AML-193 (cell line): ENCODE data around the gene ICOSLG.
"Not testable (repeated sequence)": the region's sequence is repeated elsewhere in the genome, so short reads cannot be mapped to it uniquely, and the experiment has no call there.

Experiments
- DNase-seq, 2 experiments: peaks; one replicate each; lab custom pipeline; 2025; lab: John Stamatoyannopoulos, UW

ICOSLG gene

GRCh38 chr21:44223334-44223733, 17.4 kb downstream of the ICOSLG start:
- not testable (repeated sequence) for DNase-seq

DNA sequence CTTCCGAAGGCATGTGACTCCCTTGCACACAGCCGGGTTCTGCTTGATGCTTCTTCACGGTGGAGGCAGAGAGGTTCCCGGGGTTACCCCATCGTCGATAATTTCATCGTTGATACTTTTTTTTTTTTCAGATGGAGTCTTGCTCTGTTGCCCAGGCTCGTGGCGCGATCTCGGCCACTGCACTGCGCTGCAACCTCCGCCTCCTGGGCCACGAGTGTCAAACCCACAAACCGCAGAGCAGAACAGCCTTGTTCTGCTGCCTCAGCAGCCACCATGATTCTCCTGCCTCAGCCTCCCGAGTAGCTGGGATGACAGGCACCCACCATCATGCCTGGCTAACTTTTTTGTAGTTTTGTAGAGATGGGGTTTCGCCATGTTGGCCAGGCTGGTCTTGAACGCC, 20.1 kb downstream of the ICOSLG start:
- DNase-seq = not testable (repeated sequence)

- DNase-seq = not testable (repeated sequence)
Measured at GRCh38 chr21:44218461-44218860, 22.3 kb downstream of the ICOSLG start.

- DNase-seq = not testable (repeated sequence)
Measured at GRCh38 chr21:44211978-44212377, 28.8 kb downstream of the ICOSLG start.

GRCh38 chr21:44211574-44211973, 29.2 kb downstream of the ICOSLG start:
- DNase-seq = not testable (repeated sequence)

- DNase-seq = not testable (repeated sequence)
Measured at GRCh38 chr21:44207860-44208646, 32.7 kb downstream of the ICOSLG start.

DNA sequence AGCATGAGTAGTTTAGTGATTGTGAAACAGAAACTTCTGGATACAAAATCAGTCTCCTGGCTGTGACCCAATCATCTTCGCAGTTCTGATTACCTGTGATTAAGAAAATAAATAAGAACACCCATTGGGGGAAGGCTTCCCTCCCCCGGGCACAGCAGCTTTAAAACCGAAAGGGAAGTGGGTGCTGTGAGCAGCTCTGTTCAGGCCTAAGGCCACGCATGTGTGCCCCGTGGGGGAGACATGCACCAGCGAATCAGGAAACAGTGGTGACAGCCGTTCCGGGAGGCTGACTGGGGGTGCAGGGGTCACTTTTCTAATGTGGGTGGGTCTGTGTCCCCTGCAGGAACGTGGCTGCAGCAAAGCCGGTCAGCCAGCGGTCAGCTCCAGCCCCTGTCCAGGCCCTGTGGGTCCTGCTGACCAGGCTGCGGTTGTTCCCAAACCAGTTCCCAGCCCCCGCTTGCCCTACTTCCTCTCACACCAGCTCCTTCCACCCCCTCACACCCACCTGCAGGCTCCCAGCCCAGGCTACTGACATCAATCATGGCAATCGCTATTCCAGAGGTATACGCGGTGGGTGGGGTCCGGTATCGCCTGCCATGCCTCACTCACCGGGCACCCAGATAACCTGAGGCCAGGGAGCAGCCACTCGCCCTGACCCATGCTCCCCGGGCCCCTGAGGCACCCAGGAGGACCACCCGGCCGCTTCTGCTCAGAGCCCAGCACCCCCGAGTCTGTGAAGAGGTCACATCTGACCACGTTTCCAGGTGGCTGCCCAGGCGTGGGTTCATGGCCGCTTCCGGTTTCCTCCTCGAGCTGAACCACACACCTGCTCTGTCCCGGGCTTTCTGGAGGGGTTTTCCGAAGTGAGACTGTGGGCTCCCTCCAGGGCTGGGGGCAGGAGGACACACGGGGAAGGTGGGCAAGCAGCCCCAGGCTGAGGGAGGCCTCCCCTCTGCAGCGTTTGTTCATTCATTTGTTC, 33.8 kb downstream of the ICOSLG start:
- DNase-seq = not testable (repeated sequence)

- DNase-seq = not testable (repeated sequence)
Measured at GRCh38 chr21:44206187-44206586, 34.6 kb downstream of the ICOSLG start.

DNA sequence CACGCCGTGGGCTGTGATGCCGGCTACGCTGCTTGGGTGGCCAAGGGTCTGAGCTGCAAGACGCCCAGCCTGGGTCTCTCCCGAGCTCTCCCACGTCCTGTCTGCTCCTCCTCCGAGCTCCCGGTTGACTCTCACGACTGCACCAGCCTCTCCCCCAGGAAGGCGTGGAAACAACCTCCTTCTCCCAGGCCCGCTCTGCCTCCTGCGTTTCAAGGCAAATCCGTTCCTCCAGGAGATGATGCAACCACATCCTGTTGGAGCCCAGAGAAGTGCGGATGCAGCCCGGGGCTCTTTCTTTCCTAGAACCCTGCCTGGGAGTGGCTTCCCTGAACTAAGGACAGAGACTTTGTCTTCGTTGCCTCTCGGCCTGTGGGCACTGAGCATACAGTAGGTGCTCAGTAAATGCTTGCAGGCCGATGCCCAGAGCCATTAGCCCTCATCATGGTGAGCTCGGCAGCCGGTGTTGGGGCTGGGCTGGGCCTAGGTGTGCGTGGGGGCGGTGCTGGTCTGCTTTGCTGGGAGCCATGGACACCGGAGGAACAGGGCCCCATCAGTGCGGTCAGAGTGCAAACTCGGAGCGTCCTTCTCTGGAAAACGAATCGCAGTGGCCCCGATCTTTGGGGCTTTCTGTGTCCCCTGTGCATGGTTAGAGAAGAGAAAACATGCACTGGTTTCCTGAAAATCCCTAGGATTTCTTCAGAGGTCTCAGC, 38.0 kb downstream of the ICOSLG start:
- DNase-seq = not testable (repeated sequence)

DNA sequence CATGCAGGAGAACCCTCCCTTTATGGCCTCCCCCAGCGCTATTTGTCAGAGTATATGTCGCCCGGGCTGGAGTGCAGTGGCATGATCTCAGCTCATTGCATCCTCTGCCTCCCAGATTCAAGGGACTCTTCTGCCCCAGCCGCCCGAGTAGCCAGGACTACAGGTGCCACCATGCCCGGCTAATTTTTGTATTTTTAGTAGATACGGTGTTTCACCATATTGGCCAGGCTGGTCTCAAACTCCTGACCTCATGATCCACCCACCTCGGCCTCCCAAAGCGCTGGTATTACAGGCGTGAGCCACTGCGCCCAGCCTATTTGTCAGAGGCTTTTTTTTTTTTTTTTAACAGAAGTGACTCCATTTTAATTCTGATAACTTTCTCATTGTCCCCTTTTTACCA, 40.7 kb downstream of the ICOSLG start:
- DNase-seq = not testable (repeated sequence)

DNA sequence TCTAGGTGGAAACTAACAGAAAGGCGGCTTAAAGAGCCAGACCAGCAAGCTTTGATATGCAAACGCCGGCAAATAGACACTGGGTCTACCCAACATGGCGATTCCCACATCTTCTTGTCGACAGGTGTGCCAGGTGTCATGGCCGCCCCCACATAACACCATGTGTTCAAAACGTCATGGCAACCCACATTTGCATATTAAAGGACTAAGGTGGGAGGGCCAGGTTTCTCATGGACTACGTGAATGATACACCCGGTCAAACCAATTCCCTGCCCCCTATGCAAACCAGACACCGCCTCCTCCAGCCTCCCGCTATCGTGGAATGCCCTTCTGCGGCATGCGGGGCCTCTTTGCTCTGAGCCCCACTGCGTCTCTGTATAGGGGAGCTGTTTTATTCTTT, 41.3 kb downstream of the ICOSLG start:
- no peak for DNase-seq

- DNase-seq = not testable (repeated sequence)
Measured at GRCh38 chr21:44197156-44197516, 43.6 kb downstream of the ICOSLG start.

DNA sequence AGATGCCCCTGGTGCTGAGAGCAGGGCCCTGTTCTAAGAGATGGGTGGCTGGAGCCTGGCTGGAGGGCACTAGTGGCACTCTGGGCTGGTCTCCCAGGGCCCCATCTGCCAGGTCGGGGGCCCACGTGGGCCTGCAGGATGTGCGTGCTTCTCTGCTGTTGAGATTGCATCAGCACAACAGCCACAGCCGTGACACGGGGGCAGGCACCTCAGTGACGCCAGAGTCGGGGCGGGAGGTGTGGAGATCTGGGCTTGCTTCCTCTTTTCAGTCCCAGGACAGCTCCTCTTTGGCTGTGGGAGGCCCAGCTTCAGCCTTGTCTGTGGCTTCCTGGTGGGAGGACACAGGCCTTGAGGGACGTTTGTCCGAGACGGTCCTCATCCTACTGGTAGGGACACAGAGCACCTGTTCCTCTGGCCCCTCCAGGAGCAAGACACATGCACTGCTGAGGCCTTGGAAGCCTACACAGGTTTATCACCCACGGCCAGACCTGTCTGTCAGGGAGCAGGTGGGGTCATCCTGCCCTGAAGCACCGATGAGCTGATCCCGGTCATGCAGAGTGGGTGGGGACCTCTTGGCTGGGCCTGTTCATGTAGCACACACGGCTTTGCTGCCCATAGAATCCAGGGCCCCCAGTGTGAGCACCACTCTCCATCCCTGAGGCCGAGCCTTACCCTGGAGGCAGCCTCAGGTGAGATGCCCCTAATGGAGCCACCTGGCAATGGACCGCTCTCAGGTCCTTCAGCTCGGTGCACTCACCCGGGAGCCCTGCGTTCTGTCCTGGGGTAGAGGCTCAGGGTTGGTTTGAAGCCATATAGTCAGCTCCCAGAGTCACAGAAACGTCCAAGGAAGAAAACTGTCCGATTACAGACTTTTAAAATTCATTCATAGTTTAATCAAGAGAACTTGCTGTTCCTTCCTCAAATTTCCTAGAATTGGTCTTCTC, 44.3 kb downstream of the ICOSLG start:
- DNase-seq = not testable (repeated sequence)

DNA sequence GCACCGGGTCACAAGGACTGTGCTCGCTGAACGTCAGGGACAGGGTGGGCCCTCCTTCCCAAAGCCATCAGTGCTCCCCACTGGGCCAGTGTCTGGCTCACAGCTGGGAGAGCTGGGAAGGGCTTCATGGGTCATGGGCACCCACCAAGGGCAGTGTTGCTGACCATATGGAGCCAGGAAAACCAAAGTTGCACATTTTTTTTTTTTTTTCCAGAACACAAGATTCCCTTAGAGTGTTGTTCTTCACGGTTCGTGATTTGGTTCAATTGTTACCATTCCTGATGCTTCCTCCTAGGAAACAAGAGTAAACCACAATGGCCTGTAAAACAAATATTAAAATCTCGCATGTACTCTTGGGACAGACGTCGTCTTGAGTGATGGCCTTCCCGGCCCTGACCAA, 45.9 kb downstream of the ICOSLG start:
- DNase-seq = not testable (repeated sequence)

- DNase-seq = not testable (repeated sequence)
Measured at GRCh38 chr21:44194451-44194850, 46.3 kb downstream of the ICOSLG start.

DNA sequence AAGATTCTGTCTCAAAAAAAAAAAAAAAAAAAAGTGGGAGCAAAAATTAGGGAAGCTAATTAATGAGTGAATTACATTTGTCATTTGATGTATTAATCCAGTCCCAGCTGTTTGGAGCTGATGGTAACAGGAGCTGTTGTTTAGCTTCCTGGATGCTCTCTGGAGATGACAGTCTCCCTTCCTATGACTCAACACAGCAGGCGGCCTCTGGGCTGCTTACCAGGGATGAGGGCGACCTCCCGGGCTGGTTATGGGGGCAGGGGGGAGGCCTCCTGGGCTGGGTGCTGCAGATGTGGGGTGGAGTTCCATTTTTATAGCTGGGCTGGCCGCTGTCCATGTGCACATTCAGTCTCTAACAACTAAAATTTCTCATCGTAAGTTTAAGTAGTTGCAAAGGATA, 47.6 kb downstream of the ICOSLG start:
- DNase-seq = not testable (repeated sequence)

DNA sequence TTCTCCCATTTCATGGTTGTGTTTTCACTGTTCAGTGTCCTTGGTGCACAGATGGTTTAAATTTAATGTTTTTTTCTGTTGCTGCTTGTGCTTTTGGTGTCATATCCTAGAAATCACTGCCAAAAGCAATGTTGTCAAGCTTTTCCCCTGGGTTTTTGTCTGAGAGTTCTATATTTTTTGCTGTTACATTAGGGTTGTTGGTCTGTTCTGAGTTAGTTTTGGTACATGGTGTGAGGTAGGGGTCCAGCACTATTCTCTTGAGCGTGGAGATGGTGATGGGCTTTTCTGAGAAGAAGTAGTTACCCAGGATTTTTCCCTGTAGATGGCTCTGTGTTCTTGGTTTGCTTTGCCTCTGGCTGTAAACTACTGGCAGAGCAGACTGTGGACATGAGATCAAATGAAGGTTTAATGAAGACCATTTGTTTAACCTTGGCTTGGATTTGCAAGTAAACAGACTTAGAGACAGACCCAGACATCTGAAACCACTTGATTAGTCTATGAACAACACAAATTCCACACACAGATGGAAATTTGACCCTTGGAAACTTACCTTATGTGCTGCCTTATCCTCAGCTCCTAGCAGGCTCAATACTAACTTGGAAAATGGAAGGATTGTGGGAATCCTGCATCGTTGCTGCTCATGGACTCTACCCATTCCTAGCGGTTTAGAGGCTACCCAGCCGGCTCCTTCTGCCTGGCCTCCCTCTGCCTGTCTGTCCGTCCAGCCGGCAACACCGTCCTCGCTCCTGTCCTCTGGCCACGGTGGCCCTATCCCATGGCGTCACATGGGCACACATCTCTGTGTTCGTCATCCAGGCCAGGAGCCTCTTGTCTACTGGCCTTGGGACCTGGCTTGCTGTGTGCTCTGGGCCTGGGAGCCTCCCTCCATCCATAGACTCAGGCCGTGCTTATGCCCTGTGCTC, 50.1 kb downstream of the ICOSLG start:
- DNase-seq = not testable (repeated sequence)

DNA sequence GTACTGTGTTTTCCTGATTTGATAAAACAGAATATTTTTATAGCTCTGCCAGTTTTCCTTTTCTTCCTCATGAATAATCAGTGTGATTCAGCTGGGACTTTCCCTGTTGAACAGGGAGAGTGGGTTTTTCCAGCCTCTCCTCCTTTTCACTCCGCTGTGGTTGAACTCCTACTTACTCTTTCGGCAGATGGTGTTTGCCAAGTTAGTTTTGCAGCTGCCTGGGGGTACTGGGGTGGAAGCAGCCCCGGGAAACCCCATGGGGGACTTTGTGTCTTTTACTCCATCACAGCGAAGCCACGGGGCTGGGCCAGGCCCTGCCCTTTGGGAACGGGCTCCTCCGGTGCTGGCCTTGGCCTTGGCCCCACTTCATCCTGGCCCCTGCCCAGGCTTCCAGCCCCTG, 55.9 kb downstream of the ICOSLG start:
- not testable (repeated sequence) for DNase-seq

- not testable (repeated sequence) for DNase-seq
Measured at GRCh38 chr21:44182202-44182601, 58.5 kb downstream of the ICOSLG start.

- not testable (repeated sequence) for DNase-seq
Measured at GRCh38 chr21:44181506-44181905, 59.2 kb downstream of the ICOSLG start.
